ENCODE data around the gene KCNB1.

GRCh38 chr20:49417843-49418555, 64.5 kb downstream of the KCNB1 start:
- TF ChIP-seq, protein P1, sequence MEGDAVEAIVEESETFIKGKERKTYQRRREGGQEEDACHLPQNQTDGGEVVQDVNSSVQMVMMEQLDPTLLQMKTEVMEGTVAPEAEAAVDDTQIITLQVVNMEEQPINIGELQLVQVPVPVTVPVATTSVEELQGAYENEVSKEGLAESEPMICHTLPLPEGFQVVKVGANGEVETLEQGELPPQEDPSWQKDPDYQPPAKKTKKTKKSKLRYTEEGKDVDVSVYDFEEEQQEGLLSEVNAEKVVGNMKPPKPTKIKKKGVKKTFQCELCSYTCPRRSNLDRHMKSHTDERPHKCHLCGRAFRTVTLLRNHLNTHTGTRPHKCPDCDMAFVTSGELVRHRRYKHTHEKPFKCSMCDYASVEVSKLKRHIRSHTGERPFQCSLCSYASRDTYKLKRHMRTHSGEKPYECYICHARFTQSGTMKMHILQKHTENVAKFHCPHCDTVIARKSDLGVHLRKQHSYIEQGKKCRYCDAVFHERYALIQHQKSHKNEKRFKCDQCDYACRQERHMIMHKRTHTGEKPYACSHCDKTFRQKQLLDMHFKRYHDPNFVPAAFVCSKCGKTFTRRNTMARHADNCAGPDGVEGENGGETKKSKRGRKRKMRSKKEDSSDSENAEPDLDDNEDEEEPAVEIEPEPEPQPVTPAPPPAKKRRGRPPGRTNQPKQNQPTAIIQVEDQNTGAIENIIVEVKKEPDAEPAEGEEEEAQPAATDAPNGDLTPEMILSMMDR (IDR thresholded peaks at IDR 0.05) = no peak
- TF ChIP-seq ZFX (IDR thresholded peaks at IDR 0.05; ENCODE audit: borderline replicate concordance) = no peak

Measured in 22Rv1 (cell line).